ENCODE results near the gene DNAJA2.
"Not testable (repeated sequence)": the region's sequence is repeated elsewhere in the genome, so short reads cannot be mapped to it uniquely, and the experiment has no call there.

DNAJA2 gene

GRCh38 chr16:46947900-46948547 lies 25.4 kb downstream of the DNAJA2 start:
- peak; percentile 35; the same call in 1 of the 2 replicates for TF ChIP-seq CTCF (IDR thresholded peaks at IDR 0.05; ENCODE audit: low read depth, low read length)
- H3K4me3 ChIP-seq (ENCODE audit: low read depth, low read length) = no peak overlapping the region

- not testable (repeated sequence) for H3K4me3 ChIP-seq (ENCODE audit: low read depth, low read length)
Observed at GRCh38 chr16:46944713-46945112, 28.8 kb downstream of the DNAJA2 start.

GRCh38 chr16:46937536-46937935 lies 35.9 kb downstream of the DNAJA2 start:
- TF ChIP-seq CTCF (IDR thresholded peaks at IDR 0.05; ENCODE audit: low read depth, low read length) = no peak

GRCh38 chr16:46932802-46933201 lies 40.7 kb downstream of the DNAJA2 start:
- H3K4me3 ChIP-seq (ENCODE audit: low read depth, low read length) = no peak overlapping the region
- no peak for TF ChIP-seq CTCF (IDR thresholded peaks at IDR 0.05; ENCODE audit: low read depth, low read length)

More at GRCh38 chr16:46937536-46937935, 35.9 kb downstream of the DNAJA2 start:
- H3K4me3 ChIP-seq (ENCODE audit: low read depth, low read length) = no peak overlapping the region

GRCh38 chr16:46930861-46931260 lies 42.6 kb downstream of the DNAJA2 start:
- H3K4me3 ChIP-seq (ENCODE audit: low read depth, low read length) = no peak overlapping the region
- TF ChIP-seq CTCF (IDR thresholded peaks at IDR 0.05; ENCODE audit: low read depth, low read length) = no peak

- peak; percentile 92 for TF ChIP-seq CTCF (IDR thresholded peaks at IDR 0.05; ENCODE audit: low read depth, low read length)
- no peak overlapping the region for H3K4me3 ChIP-seq (ENCODE audit: low read depth, low read length)
Observed at GRCh38 chr16:46929378-46930332, 43.8 kb downstream of the DNAJA2 start.

GRCh38 chr16:46928811-46929210 lies 44.7 kb downstream of the DNAJA2 start:
- H3K4me3 ChIP-seq (ENCODE audit: low read depth, low read length) = no peak overlapping the region
- TF ChIP-seq CTCF (IDR thresholded peaks at IDR 0.05; ENCODE audit: low read depth, low read length) = no peak
